ENCODE results near the gene RDM1. TPM values are rescaled to one million over a fixed set of nuclear protein-coding genes. Genes with fewer than 3 reads are reported as not detected.

RDM1 gene
- total RNA-seq, 1 experiment from 2014 or later: 5.5 TPM

- ATAC-seq (no peak), DNase-seq (ENCODE audit: low read depth, low spot score) (no peak)
- BruUV-seq (replicated peaks): no TSS peak
- Histone ChIP-seq H3K27me3 (ENCODE audit: control insufficient read depth, insufficient read depth, low read length) (no peaks in the 10 kb centered on the region), H3K27ac (ENCODE audit: low read length) (no peak overlapping the region), H3K36me3 (ENCODE audit: control insufficient read depth, insufficient read depth, low read length) (no peaks in the 10 kb centered on the region), H3K9me3 (ENCODE audit: control insufficient read depth, insufficient read depth, low read depth, low read length) (no peaks in the 10 kb centered on the region), H3K4me3 (ENCODE audit: low read depth in 2 of 2, low read length in 2 of 2) (no peak overlapping the region), H3K4me1 (ENCODE audit: control insufficient read depth, insufficient read depth, low read length) (no peaks in the 10 kb centered on the region)
- intact Hi-C loops (cut with micrococcal nuclease; ENCODE audit: unreplicated experiment) (no loop called here), in situ Hi-C loops (cut with HindIII; ENCODE audit: low pct_unique_long_range_greater_than_20kb, low sequenced_read_pairs) (no loop called here)
- POLR2A ChIA-PET: no interaction called here
- CTCF ChIA-PET: no interaction called here
- TF ChIP-seq REST (IDR thresholded peaks at IDR 0.05; ENCODE audit: insufficient read depth in 1 of 2, low read depth in 2 of 2, low read length in 1 of 2) (no peak), TCF7L2 (IDR thresholded peaks at IDR 0.05; ENCODE audit: low read depth, low read length) (no peak)
These were observed 13.6 kb upstream of the RDM1 start for GRCh38 chr17:35944151-35944550.

GRCh38 chr17:35943537-35943936 is 13.0 kb upstream of the RDM1 start, which contains the start of gene LYZL6:
Gene LYZL6, minus strand, starts transcription at chr17:35943713. Its CDS starts 4,357 bp downstream, at chr17:35939356.
- DNase-seq (ENCODE audit: low read depth, low spot score): no peak
- ChIA-PET POLR2A (no interaction called here), CTCF (no interaction called here)
- intact Hi-C loops (cut with micrococcal nuclease; ENCODE audit: unreplicated experiment): no loop called here
- no peak within 1 kb of the TSS for H3K4me3 ChIP-seq (ENCODE audit: low read depth in 2 of 2, low read length in 2 of 2)
- H3K4me1 ChIP-seq (ENCODE audit: control insufficient read depth, insufficient read depth, low read length): no peaks in the 10 kb centered on the region
- H3K27me3 ChIP-seq (ENCODE audit: control insufficient read depth, insufficient read depth, low read length): no peaks in the 10 kb centered on the region
- no peak for ATAC-seq
- H3K9me3 ChIP-seq (ENCODE audit: control insufficient read depth, insufficient read depth, low read depth, low read length): no peaks in the 10 kb centered on the region
- TF ChIP-seq TCF7L2 (IDR thresholded peaks at IDR 0.05; ENCODE audit: low read depth, low read length) (no peak), SIN3A (IDR thresholded peaks at IDR 0.05; ENCODE audit: borderline replicate concordance, insufficient read depth, low read depth, low read length) (no peak), POLR2AphosphoS5 (IDR thresholded peaks at IDR 0.05; ENCODE audit: low read depth, low read length) (no peak), REST (IDR thresholded peaks at IDR 0.05; ENCODE audit: insufficient read depth in 1 of 2, low read depth in 2 of 2, low read length in 1 of 2) (no peak)
- TF ChIP-seq, protein P1, sequence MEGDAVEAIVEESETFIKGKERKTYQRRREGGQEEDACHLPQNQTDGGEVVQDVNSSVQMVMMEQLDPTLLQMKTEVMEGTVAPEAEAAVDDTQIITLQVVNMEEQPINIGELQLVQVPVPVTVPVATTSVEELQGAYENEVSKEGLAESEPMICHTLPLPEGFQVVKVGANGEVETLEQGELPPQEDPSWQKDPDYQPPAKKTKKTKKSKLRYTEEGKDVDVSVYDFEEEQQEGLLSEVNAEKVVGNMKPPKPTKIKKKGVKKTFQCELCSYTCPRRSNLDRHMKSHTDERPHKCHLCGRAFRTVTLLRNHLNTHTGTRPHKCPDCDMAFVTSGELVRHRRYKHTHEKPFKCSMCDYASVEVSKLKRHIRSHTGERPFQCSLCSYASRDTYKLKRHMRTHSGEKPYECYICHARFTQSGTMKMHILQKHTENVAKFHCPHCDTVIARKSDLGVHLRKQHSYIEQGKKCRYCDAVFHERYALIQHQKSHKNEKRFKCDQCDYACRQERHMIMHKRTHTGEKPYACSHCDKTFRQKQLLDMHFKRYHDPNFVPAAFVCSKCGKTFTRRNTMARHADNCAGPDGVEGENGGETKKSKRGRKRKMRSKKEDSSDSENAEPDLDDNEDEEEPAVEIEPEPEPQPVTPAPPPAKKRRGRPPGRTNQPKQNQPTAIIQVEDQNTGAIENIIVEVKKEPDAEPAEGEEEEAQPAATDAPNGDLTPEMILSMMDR (IDR thresholded peaks at IDR 0.05): no peak
- BruUV-seq (replicated peaks): no TSS peak
- no peaks in the 10 kb centered on the region for H3K36me3 ChIP-seq (ENCODE audit: control insufficient read depth, insufficient read depth, low read length)
- in situ Hi-C loops (cut with HindIII; ENCODE audit: low pct_unique_long_range_greater_than_20kb, low sequenced_read_pairs): no loop called here
- H3K27ac ChIP-seq (ENCODE audit: low read length): no peak within 1 kb of the TSS
